GM13976 (cell line): ENCODE results near the gene UCP1.

Experiments used
- DNase-seq: peaks from one replicate; pipeline ENCODE4 v3.0.0; 2012; ENCODE audit warnings: low spot score
- CTCF ChIP-seq: IDR thresholded peaks from 2 replicates; pipeline ENCODE4 v1.5.1; 2012; ENCODE audit warnings: borderline replicate concordance, mild to moderate bottlenecking; ENCODE audit not compliant: insufficient read depth; ENCODE audit errors: extremely low read depth, missing control alignments, control extremely low read depth
- in situ Hi-C: fragments of 300-500 bp; cut with MboI; formaldehyde crosslinking; loops from one replicate; pipeline ENCODE4 v1.12.0; 2022; ENCODE audit warnings: low sequenced_read_pairs, mixed read lengths, inconsistent platforms; ENCODE audit not compliant: unreplicated experiment

UCP1 gene, protein sequence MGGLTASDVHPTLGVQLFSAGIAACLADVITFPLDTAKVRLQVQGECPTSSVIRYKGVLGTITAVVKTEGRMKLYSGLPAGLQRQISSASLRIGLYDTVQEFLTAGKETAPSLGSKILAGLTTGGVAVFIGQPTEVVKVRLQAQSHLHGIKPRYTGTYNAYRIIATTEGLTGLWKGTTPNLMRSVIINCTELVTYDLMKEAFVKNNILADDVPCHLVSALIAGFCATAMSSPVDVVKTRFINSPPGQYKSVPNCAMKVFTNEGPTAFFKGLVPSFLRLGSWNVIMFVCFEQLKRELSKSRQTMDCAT

DNA sequence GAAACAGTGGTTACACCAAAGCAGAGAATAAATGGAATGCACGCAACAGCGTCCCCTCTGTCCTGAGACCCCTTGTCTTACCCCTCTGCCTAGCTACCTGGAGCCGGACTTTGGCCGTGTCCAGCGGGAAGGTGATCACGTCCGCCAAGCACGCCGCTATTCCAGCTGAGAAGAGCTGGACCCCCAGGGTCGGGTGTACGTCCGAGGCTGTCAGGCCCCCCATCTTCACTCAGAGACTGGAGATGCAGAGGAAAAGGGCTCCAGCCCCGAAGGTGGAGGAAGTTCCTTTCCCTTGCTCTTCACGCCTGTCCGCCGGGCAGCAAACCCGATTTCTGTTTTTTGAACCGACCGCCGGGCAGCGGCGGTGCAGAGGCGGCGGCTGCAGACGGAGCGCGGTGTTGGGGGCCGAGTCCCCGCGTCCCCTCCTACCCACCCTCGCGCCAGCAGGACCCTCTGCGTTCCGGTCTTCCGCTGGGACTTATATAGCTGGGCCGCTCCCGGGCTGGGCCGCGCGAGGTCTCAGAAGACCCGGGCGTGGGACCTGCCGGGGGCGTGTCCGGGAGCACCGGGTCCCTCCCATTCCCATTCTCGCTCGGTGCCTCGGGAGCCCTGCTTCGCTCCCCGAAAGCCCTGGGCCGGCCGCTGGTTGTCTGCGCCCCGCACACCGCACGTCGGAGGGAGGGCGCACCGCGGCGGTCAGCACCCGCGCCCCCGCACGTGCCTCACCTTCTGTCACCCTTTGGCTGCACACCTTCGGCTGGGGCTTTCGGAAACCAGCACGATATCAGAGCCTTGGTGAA, at the start of gene UCP1:
TSS of gene UCP1 (minus strand) at position 455 of the 800 bp plus-strand sequence. CDS start at position 223, 232 bp downstream.
- peak; percentile 49 for DNase-seq
- in situ Hi-C loops, result no loop called here
- TF ChIP-seq CTCF, result no peak

- in situ Hi-C loops, result loop anchor here (10.0 to 25.0 kb wide), 2 partner anchors 237 to 255 kb away; partner anchors contain the start of gene SCOC
- TF ChIP-seq CTCF, result no peak
- no peak for DNase-seq
Observed at GRCh38 chr4:140617499-140618248, 48.9 kb upstream of the UCP1 start.

- TF ChIP-seq CTCF, result no peak
- DNase-seq, result no peak
- in situ Hi-C loops, result loop anchor here (10.0 to 25.0 kb wide), 2 partner anchors 239 to 253 kb away; partner anchors contain the start of gene SCOC
Observed at GRCh38 chr4:140615451-140615850, 46.7 kb upstream of the UCP1 start.

DNA sequence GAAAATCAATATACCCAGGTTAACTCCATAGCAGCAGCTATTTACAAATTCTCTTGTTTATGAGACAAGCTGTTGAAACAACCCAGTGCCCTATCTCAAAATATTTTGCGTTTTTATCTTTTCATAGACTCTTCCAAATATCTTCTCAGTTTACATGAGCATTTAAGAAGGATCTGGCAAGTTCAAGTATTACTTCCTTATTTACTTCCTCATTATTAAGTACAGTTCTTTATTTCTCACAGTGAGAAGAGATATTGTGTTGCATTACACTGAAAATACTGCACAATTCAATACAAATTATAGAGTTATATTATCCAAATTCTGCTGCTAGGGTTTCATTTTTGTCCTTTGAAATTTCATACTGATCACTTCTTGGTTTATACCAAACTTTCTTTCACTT, 43.6 kb upstream of the UCP1 start:
- no peak for TF ChIP-seq CTCF
- in situ Hi-C loops, result loop anchor here (10.0 to 25.0 kb wide), 2 partner anchors 242 to 250 kb away; partner anchors contain the start of gene SCOC
- no peak for DNase-seq

GRCh38 chr4:140611854-140612253, 43.1 kb upstream of the UCP1 start:
- no peak for TF ChIP-seq CTCF
- DNase-seq, result no peak
- in situ Hi-C loops, result loop anchor here (10.0 to 25.0 kb wide), 2 partner anchors 243 to 250 kb away; partner anchors contain the start of gene SCOC
